SH-SY5Y (cell line): ENCODE results near the gene AP2S1.

ENCODE experiments used
- GATA2 ChIP-seq: IDR thresholded peaks from 2 replicates; pipeline ENCODE4 v1.6.1; 2011; ENCODE audit warnings: mild to moderate bottlenecking, low read depth, low read length
- GATA3 ChIP-seq: IDR thresholded peaks from 2 replicates; pipeline ENCODE4 v1.6.1; 2011; ENCODE audit warnings: low read depth, mild to moderate bottlenecking, low read length, moderate library complexity

- TF ChIP-seq GATA3 = no peak
- no peak for TF ChIP-seq GATA2
Measured at GRCh38 chr19:46809534-46810272, 40.9 kb downstream of the AP2S1 start.
